Endothelial cell of umbilical vein (primary cell): ENCODE measurements around the gene VEZT. TPM values are rescaled to one million over a fixed set of nuclear protein-coding genes. Genes with fewer than 3 reads are reported as not detected.
A peak's percentile ranks its signal among the peaks of the same experiment; 100 is the strongest.

Source experiments
- BruUV-seq: library from RNA; stranded (reverse); fragments of 400-500 nt; replicated peaks from 2 replicates; lab custom pipeline; 2021; lab: Mats Ljungman, UMichigan
- CTCF ChIA-PET: fragments of 300-600, 350-600 bp; sonication (Branson Sonifier 250); formaldehyde crosslinking; loops from one replicate; lab custom pipeline; 2021; ENCODE audit warnings: antibody characterized with exemption, inconsistent platforms; lab: Charles Lee
- POLR2A ChIA-PET: fragments of 300-600, 350-600 bp; sonication (Branson Sonifier 250); formaldehyde crosslinking; loops from one replicate; lab custom pipeline; 2021; ENCODE audit warnings: antibody characterized with exemption, inconsistent platforms; lab: Charles Lee
- DNase-seq: peaks from one replicate; pipeline ENCODE4 v3.0.0-alpha.2; 2011; ENCODE audit warnings: low read depth, low spot score
- FAIRE-seq: peaks from 2 replicates; lab custom pipeline; 2011; peaks lifted over from hg19 to GRCh38; lab: Jason Lieb, UNC
- H2AFZ ChIP-seq: 2 replicates; pipeline ENCODE4 v1.6.0; 2012; ENCODE audit warnings: low read depth, low read length, control low read depth, inconsistent platforms
- H3K27ac ChIP-seq: 2 replicates; pipeline ENCODE4 v1.5.1; 2011; ENCODE audit warnings: low read depth, mild to moderate bottlenecking, control low read depth, low read length, moderate library complexity; ENCODE audit not compliant: insufficient read depth
- H3K27me3 ChIP-seq, 2 experiments: 2 replicates each; pipeline versions ENCODE4 v1.6.0 to v1.6.1; 2011; ENCODE audit warnings: low read length in 2 of 2, mixed read lengths in 1 of 2; ENCODE audit not compliant: control insufficient read depth in 2 of 2, insufficient read depth in 2 of 2
- H3K36me3 ChIP-seq, 2 experiments: 2 replicates in 1 of 2; 3 replicates in 1 of 2; pipeline ENCODE4 v1.5.1; 2011; ENCODE audit warnings: low read length in 2 of 2, mild to moderate bottlenecking in 1 of 2, moderate library complexity in 1 of 2; ENCODE audit not compliant: control insufficient read depth in 2 of 2, insufficient read depth in 2 of 2; ENCODE audit errors: extremely low read depth in 1 of 2
- H3K4me1 ChIP-seq: 3 replicates; pipeline ENCODE4 v1.5.1; 2011; ENCODE audit warnings: mild to moderate bottlenecking, low read length; ENCODE audit not compliant: control insufficient read depth, insufficient read depth; ENCODE audit errors: extremely low read depth
- H3K4me2 ChIP-seq: 2 replicates; pipeline ENCODE4 v1.6.1; 2011; ENCODE audit warnings: low read length, control low read depth, mixed read lengths; ENCODE audit not compliant: insufficient read depth
- H3K4me3 ChIP-seq, 3 experiments: fragments of 200-600 bp in 1 of 3; sonication (generic), shearing (Covaris generic) in 1 of 3; replicated peaks in 1 of 3; 2 replicates each; pipeline ENCODE4 v1.5.1; 2011 to 2016; ENCODE audit warnings: control low read depth in 3 of 3, low read length in 3 of 3, mild to moderate bottlenecking in 2 of 3, inconsistent platforms in 1 of 3, low read depth in 1 of 3, moderate library complexity in 1 of 3; ENCODE audit not compliant: insufficient read depth in 1 of 3
- H3K79me2 ChIP-seq: 2 replicates; pipeline ENCODE4 v1.6.0; 2012; ENCODE audit warnings: low read length, inconsistent platforms; ENCODE audit not compliant: control insufficient read depth, insufficient read depth
- H3K9ac ChIP-seq: replicated peaks from 2 replicates; pipeline ENCODE3; 2011; ENCODE audit warnings: low read length, control low read depth; ENCODE audit not compliant: insufficient read depth; ENCODE audit errors: extremely low read depth
- H3K9me1 ChIP-seq: replicated peaks from 3 replicates; pipeline ENCODE4 v1.6.0; 2011; ENCODE audit warnings: mild to moderate bottlenecking, low read length; ENCODE audit not compliant: control insufficient read depth, insufficient read depth; ENCODE audit errors: extremely low read depth
- H3K9me3 ChIP-seq: replicated peaks from 2 replicates; pipeline ENCODE4 v1.5.1; 2012; ENCODE audit warnings: low read length, inconsistent platforms; ENCODE audit not compliant: control insufficient read depth, insufficient read depth
- H4K20me1 ChIP-seq: replicated peaks from 2 replicates; pipeline ENCODE3; 2011; ENCODE audit warnings: mild to moderate bottlenecking, low read length; ENCODE audit not compliant: control insufficient read depth, insufficient read depth; ENCODE audit errors: extremely low read depth
- FOS ChIP-seq: IDR thresholded peaks from 2 replicates; pipeline ENCODE4 v1.6.1; 2011; ENCODE audit warnings: mild to moderate bottlenecking, low read length, moderate library complexity, borderline replicate concordance; ENCODE audit not compliant: insufficient read depth
- GATA2 ChIP-seq: IDR thresholded peaks from 2 replicates; pipeline ENCODE4 v1.7.0; 2011; ENCODE audit warnings: low read depth, mild to moderate bottlenecking, moderate library complexity, mixed read lengths, low read length; ENCODE audit not compliant: insufficient read length, insufficient read depth
- JUN ChIP-seq: IDR thresholded peaks from 2 replicates; pipeline ENCODE4 v1.6.1; 2011; ENCODE audit warnings: borderline replicate concordance, low read depth; ENCODE audit not compliant: insufficient read length, insufficient read depth
- MYC ChIP-seq: IDR thresholded peaks from one replicate; pipeline ENCODE4 v1.6.1; 2011; ENCODE audit warnings: mild to moderate bottlenecking, low read depth, low read length
- dilution Hi-C: fragments of 300-500 bp; cut with MboI; formaldehyde crosslinking; loops from one replicate; pipeline ENCODE4 v1.15.0; 2019; ENCODE audit warnings: low sequenced_read_pairs; ENCODE audit not compliant: extremely low pct_ligation_motif_present
- intact Hi-C: fragments of 100-400 bp; cut with micrococcal nuclease; formaldehyde crosslinking; loops from one replicate; pipeline ENCODE4 v1.10.0; 2022
- polyA plus RNA-seq, 4 experiments: library from polyadenylated mRNA; depleted of rRNA in 3 of 4; stranded (reverse) in 3 of 4; unstranded in 1 of 4; fragments of >200 nt; gene quantifications; 2 replicates each; pipeline versions ENCODE4 v1.2.1 to v1.2.3, GENCODE V29; 2011 to 2012; ENCODE audit warnings: missing spikeins in 1 of 4
- total RNA-seq: library from RNA; stranded (reverse); gene quantifications from 2 replicates; pipeline ENCODE4 v1.2.3, GENCODE V29; 2021

VEZT gene
- total and polyA plus RNA-seq, 2 donors (not counting 3 experiments of a cell fraction or from before 2014, with no cell fraction given): 57.8 to 91.3 TPM

DNA sequence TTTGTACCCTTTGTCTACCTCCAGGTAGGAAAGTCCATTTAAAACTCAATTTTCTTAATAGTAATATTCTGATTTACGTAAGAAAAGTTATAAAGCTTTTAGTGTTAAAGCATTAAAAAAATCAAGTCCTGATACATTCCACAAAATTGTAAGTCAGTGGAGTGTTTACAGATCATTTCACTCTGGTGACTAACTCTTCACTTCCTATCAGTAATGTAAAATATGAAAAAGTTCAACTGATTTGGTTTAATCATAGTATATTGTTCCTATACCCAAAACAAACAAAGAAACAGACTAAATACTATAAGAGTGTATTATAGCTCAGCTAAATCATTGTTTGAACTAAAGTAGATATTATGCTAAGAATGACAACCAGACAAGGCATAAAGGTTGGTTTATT is 85.9 kb downstream of the VEZT start:
- FAIRE-seq (peak; percentile 78), DNase-seq (peak; percentile 68)
- Histone ChIP-seq H3K27ac (peak overlapping the region; percentile 39), H2AFZ (no peak overlapping the region), H4K20me1 (no peaks in the 10 kb centered on the region), H3K79me2 (peaks cover 2% of the 10 kb centered on the region), H3K36me3 (peaks cover 4 to 7% of the 10 kb centered on the region in 2 experiments), H3K4me1 (peaks cover 36% of the 10 kb centered on the region), H3K9me1 (no peaks in the 10 kb centered on the region), H3K9me3 (no peaks in the 10 kb centered on the region), H3K4me3 (no peak overlapping the region), H3K27me3 (no peaks in the 10 kb centered on the region), H3K9ac (peak overlapping the region; percentile 17), H3K4me2 (peak overlapping the region; percentile 45)
- ChIA-PET POLR2A (no interaction called here), CTCF (interaction anchor here (1.0 to 2.3 kb wide), 4 partner anchors 8 to 186 kb away, joined by 3 to 10 read pairs (median 4); no protein-coding TSS in a partner anchor)
- no TSS peak for BruUV-seq
- intact Hi-C loops (no loop called here), dilution Hi-C loops (no loop called here)
- TF ChIP-seq FOS (peak; percentile 52), MYC (no peak), JUN (peak; percentile 60)

DNA sequence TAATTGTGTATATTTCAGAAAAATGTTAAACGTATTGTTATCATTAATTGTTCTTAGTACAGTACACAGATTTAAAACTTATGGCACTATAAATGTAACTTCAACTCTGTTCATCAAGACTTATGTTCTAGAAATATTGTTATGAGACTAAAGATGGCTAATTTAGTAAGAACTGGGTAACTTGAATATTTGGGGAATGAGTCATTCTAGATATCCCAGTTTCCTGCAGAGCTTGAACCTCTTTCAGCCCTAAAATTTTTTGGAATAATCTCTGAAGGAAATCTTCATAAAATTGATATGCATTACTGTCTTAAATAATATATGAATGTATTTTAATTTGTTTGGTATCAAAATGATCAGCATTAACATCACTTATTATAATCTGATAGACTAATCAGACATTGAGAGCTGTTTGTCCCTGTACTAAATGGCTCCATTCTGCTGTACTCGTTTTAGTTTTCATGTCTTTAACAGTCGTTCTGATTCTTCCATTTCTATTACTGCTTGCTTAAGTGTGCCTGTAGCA is 87.1 kb downstream of the VEZT start:
- ChIA-PET POLR2A (no interaction called here), CTCF (interaction anchor here (0.6 to 2.3 kb wide), 6 partner anchors 9 to 230 kb away, joined by 3 to 10 read pairs (median 4); no protein-coding TSS in a partner anchor)
- H2AFZ ChIP-seq: no peak overlapping the region
- TF ChIP-seq FOS (peak; percentile 38), JUN (peak; percentile 60), GATA2 (no peak), MYC (no peak)
- H3K36me3 ChIP-seq: peaks cover 6 to 7% of the 10 kb centered on the region in 2 experiments
- H3K4me3 ChIP-seq: no peak overlapping the region
- FAIRE-seq (peak; percentile 64), DNase-seq (no peak)
- intact Hi-C loops: loop anchor here (1.0 kb wide), 1 partner anchor 11 kb away; no protein-coding TSS in a partner anchor
- dilution Hi-C loops: no loop called here
- H3K4me2 ChIP-seq: peak overlapping the region; percentile 65
- H3K9ac ChIP-seq: no peak overlapping the region
- no peaks in the 10 kb centered on the region for H3K9me3 ChIP-seq
- no peaks in the 10 kb centered on the region for H4K20me1 ChIP-seq
- H3K4me1 ChIP-seq: peaks cover 34% of the 10 kb centered on the region
- BruUV-seq: no TSS peak
- H3K9me1 ChIP-seq: no peaks in the 10 kb centered on the region
- no peak overlapping the region for H3K27ac ChIP-seq
- H3K27me3 ChIP-seq: no peaks in the 10 kb centered on the region
- H3K79me2 ChIP-seq: peaks cover 2% of the 10 kb centered on the region
